DOHH2 (cell line): ENCODE results near the gene ZNF296.
"Not testable (repeated sequence)": the region's sequence is repeated elsewhere in the genome, so short reads cannot be mapped to it uniquely, and the experiment has no call there.

Source experiments
- H3F3A ChIP-seq: fragments of 200-600 bp; sonication (generic), shearing (Covaris generic); 2 replicates; pipeline ENCODE4 v1.6.0; 2016; ENCODE audit warnings: antibody characterized with exemption, mild to moderate bottlenecking; ENCODE audit not compliant: control insufficient read depth, insufficient read depth
- H3K27ac ChIP-seq: fragments of 200-600 bp; sonication (generic); 2 replicates; pipeline ENCODE4 v1.5.1; 2014; ENCODE audit warnings: low read depth, mild to moderate bottlenecking, low read length, moderate library complexity
- H3K27me3 ChIP-seq: fragments of 200-600 bp; sonication (generic); 2 replicates; pipeline ENCODE4 v1.6.1; 2014; ENCODE audit warnings: mild to moderate bottlenecking, low read length, mixed read lengths; ENCODE audit not compliant: control insufficient read depth
- H3K36me3 ChIP-seq: fragments of 200-600 bp; sonication (generic); 2 replicates; pipeline ENCODE4 v1.6.1; 2014; ENCODE audit warnings: mild to moderate bottlenecking, low read length, moderate library complexity, mixed read lengths; ENCODE audit not compliant: control insufficient read depth
- H3K4me1 ChIP-seq: fragments of 200-600 bp; sonication (generic); 2 replicates; pipeline ENCODE4 v1.6.1; 2014; ENCODE audit warnings: mild to moderate bottlenecking, low read length, mixed read lengths; ENCODE audit not compliant: control insufficient read depth
- H3K4me2 ChIP-seq: fragments of 200-600 bp; sonication (generic); 2 replicates; pipeline ENCODE4 v1.6.0; 2014; ENCODE audit warnings: mild to moderate bottlenecking, low read length, moderate library complexity
- H3K4me3 ChIP-seq: fragments of 200-600 bp; sonication (generic); 2 replicates; pipeline ENCODE4 v1.5.1; 2014; ENCODE audit warnings: mild to moderate bottlenecking, low read length, mixed read lengths
- H3K79me2 ChIP-seq: fragments of 200-600 bp; sonication (generic); 2 replicates; pipeline ENCODE4 v1.6.1; 2014; ENCODE audit warnings: mild to moderate bottlenecking, low read length, mixed read lengths; ENCODE audit not compliant: control insufficient read depth
- H3K9me2 ChIP-seq: fragments of 200-600 bp; sonication (generic); replicated peaks from 2 replicates; pipeline ENCODE4 v1.6.1; 2014; ENCODE audit warnings: mild to moderate bottlenecking, low read length, mixed read lengths; ENCODE audit not compliant: control insufficient read depth
- H3K9me3 ChIP-seq: fragments of 200-600 bp; sonication (generic); 2 replicates; pipeline ENCODE4 v1.6.1; 2014; ENCODE audit warnings: antibody characterized with exemption, low read length, mixed read lengths; ENCODE audit not compliant: control insufficient read depth, insufficient read depth
- H4K20me1 ChIP-seq: fragments of 200-600 bp; sonication (generic); 2 replicates; pipeline ENCODE4 v1.6.0; 2014; ENCODE audit warnings: low read depth, mild to moderate bottlenecking, antibody characterized with exemption, low read length, moderate library complexity; ENCODE audit not compliant: control insufficient read depth, insufficient read depth
- CTCF ChIP-seq: fragments of 200-600 bp; sonication (generic); IDR thresholded peaks from one replicate; pipeline ENCODE4 v1.5.1; 2014; ENCODE audit warnings: antibody characterized with exemption, mild to moderate bottlenecking, low read depth, low read length; ENCODE audit not compliant: poor library complexity, severe bottlenecking
- EZH2phosphoT487 ChIP-seq: fragments of 200-600 bp; sonication (generic); IDR thresholded peaks from 2 replicates; pipeline ENCODE4 v1.6.1; 2017; ENCODE audit warnings: borderline replicate concordance, mild to moderate bottlenecking, antibody characterized with exemption, low read length, moderate library complexity, mixed read lengths

ZNF296 gene

GRCh38 chr19:45107621-45108150, 31.4 kb upstream of the ZNF296 start:
- Histone ChIP-seq H3K9me3 (no peaks in the 10 kb centered on the region), H3K4me3 (no peak overlapping the region), H3K4me2 (peak overlapping the region; percentile 2), H4K20me1 (peaks cover 34% of the 10 kb centered on the region), H3F3A (no peaks in the 10 kb centered on the region), H3K36me3 (0 out of 2 replicates have a peak, but pooled peaks cover 3% of the 10 kb centered on the region), H3K4me1 (peaks cover 62% of the 10 kb centered on the region), H3K9me2 (no peaks in the 10 kb centered on the region), H3K79me2 (peaks cover 97% of the 10 kb centered on the region), H3K27me3 (no peaks in the 10 kb centered on the region), H3K27ac (no peak overlapping the region)
- TF ChIP-seq EZH2phosphoT487: no peak
- TF ChIP-seq CTCF: no peak

- not testable (repeated sequence) for H3F3A ChIP-seq, H3K4me2 ChIP-seq, H3K4me3 ChIP-seq, H3K36me3 ChIP-seq, H3K9me3 ChIP-seq, H3K27ac ChIP-seq, H3K27me3 ChIP-seq, H3K9me2 ChIP-seq
- peaks cover 71% of the 10 kb centered on the region for H3K4me1 ChIP-seq
- peaks cover 35% of the 10 kb centered on the region for H4K20me1 ChIP-seq
- H3K79me2 ChIP-seq: peaks cover 97% of the 10 kb centered on the region
Measured at GRCh38 chr19:45106363-45106762, 30.1 kb upstream of the ZNF296 start.

- Histone ChIP-seq H3K36me3 (0 out of 2 replicates have a peak, but pooled peaks cover 3% of the 10 kb centered on the region), H3K27me3 (no peaks in the 10 kb centered on the region), H4K20me1 (peaks cover 29% of the 10 kb centered on the region), H3K79me2 (peaks cover 99% of the 10 kb centered on the region), H3K27ac (no peak overlapping the region), H3K4me3 (no peak overlapping the region), H3K4me2 (peak overlapping the region; percentile 22), H3F3A (no peaks in the 10 kb centered on the region), H3K4me1 (peaks cover 59% of the 10 kb centered on the region), H3K9me3 (no peaks in the 10 kb centered on the region), H3K9me2 (no peaks in the 10 kb centered on the region)
- TF ChIP-seq CTCF (no peak), EZH2phosphoT487 (no peak)
Measured at GRCh38 chr19:45104658-45105349, 28.5 kb upstream of the ZNF296 start.
